Lower leg skin (tissue), 4 donors: ENCODE results near the gene GPRASP3. TPM values are rescaled to one million over a fixed set of nuclear protein-coding genes. Genes with fewer than 3 reads are reported as not detected.
"Not testable (repeated sequence)": the region's sequence is repeated elsewhere in the genome, so short reads cannot be mapped to it uniquely, and the experiment has no call there.

ENCODE experiments used
- DNase-seq, 2 donors: peaks; one replicate each; pipeline ENCODE4 v3.0.0-alpha.2; 2019; ENCODE audit warnings: low spot score in 2 of 2
- H3K4me3 ChIP-seq: fragments of 200-600 bp; sonication (generic); 2 replicates; pipeline ENCODE4 v1.5.1; 2017; ENCODE audit warnings: mild to moderate bottlenecking, low read depth; ENCODE audit not compliant: poor library complexity, severe bottlenecking
- CTCF ChIP-seq, 3 donors: fragments of 450-650 bp; IDR thresholded peaks; one replicate each; pipeline ENCODE4 v1.5.1; 2016; ENCODE audit warnings: antibody characterized with exemption in 3 of 3, mild to moderate bottlenecking in 3 of 3, moderate library complexity in 2 of 3
- POLR2A ChIP-seq, 2 donors: fragments of 450-650 bp; IDR thresholded peaks; one replicate each; pipeline ENCODE4 v1.6.1; 2016 to 2017; ENCODE audit warnings: antibody characterized with exemption in 2 of 2, mild to moderate bottlenecking in 1 of 2, moderate library complexity in 1 of 2
- WGBS, 2 donors: methylation state at CpG; one replicate each; pipeline ENCODE4 v1.1.5; 2018; 5-methylcytosine and 5-hydroxymethylcytosine counted together
- intact Hi-C: fragments of 100-400 bp; cut with DNase I; formaldehyde crosslinking; loops from one replicate; pipeline ENCODE4 v1.15.0; 2023; ENCODE audit warnings: low total_unique reads
- total RNA-seq, 4 donors: library from RNA; depleted of rRNA; stranded (reverse); fragments of >200 nt; gene quantifications; one replicate each; pipeline ENCODE4 v1.1.0, GENCODE V29; 2016

The GPRASP3 gene, protein sequence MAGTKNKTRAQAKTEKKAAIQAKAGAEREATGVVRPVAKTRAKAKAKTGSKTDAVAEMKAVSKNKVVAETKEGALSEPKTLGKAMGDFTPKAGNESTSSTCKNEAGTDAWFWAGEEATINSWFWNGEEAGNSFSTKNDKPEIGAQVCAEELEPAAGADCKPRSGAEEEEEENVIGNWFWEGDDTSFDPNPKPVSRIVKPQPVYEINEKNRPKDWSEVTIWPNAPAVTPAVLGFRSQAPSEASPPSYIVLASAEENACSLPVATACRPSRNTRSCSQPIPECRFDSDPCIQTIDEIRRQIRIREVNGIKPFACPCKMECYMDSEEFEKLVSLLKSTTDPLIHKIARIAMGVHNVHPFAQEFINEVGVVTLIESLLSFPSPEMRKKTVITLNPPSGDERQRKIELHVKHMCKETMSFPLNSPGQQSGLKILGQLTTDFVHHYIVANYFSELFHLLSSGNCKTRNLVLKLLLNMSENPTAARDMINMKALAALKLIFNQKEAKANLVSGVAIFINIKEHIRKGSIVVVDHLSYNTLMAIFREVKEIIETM
- 1 to 10 TPM; 2.6 to 3.8 (median 3.1) TPM for total RNA-seq

DNA sequence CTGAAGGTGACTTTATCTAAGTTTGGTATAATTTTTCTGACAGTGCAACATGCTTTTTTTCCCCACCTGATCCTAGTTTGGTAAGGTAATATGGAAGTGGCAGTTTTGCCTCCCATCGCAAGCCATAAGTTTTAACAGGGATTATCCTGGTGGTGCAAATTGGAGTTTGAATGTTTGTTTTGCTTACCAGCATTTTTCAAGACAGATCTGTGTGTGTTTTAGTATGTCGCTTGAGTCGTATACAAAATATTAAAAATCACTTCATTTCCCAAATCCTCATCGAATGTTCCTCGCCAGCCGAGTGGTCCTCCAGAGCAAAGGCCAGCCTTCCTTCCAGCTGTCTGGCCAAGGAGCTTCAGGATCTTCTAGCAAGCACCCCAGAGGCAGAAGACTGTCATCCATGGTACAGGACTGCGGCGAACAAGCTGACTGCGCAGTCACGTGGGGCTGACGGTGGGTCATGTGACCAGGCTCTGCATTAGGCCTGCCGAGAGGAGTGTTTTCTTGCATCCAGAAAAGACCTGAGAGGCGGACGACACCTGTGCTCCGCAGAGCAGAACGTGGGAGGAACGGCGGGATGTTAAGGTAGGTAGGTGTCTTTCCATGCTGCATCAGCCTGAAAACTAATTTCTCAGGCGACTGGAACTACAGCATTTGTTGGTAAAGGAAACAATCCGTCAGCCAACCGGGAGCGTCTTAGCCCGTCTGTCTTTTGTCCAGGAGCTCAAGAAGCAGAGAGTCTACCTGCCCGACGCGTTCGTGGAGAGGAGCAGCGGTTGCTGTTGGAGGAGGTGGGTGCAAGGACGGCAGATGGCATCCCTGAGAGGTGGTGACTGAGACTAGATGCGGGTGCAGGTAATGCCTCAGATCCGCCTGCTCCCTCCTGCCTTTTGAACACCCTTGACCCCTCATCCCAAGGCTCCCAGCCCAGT lies at the start of gene GPRASP3:
TSS of gene GPRASP3 (plus strand) at position 507 of the 932 bp plus-strand sequence. CDS start 28,253 bp downstream, outside the sequence.
- no peak within 1 kb of the TSS for H3K4me3 ChIP-seq
- 7 to 30% methylated on average over 19 to 31 of the region's 31 CpGs for WGBS, 2 donors
- intact Hi-C loops: no loop called here
- TF ChIP-seq CTCF (IDR thresholded peaks at IDR 0.05) (no peak), POLR2A (IDR thresholded peaks at IDR 0.05) (no peak)
- DNase-seq: peak; percentile 70 to 91

- intact Hi-C loops: no loop called here
- TF ChIP-seq POLR2A (IDR thresholded peaks at IDR 0.05) (no peak), CTCF (IDR thresholded peaks at IDR 0.05) (no peak)
- H3K4me3 ChIP-seq: no peak overlapping the region
- DNase-seq: no peak
- WGBS, 2 donors: 36 to 50% methylated on average over 3 of the region's 3 CpGs
Observed at GRCh38 chrX:102672856-102673255, 47.7 kb upstream of the GPRASP3 start.

GRCh38 chrX:102677479-102677878 lies 43.1 kb upstream of the GPRASP3 start:
- H3K4me3 ChIP-seq, DNase-seq, intact Hi-C loops: not testable (repeated sequence)
- 83 to 100% methylated on average over 1 of the region's 1 CpG for WGBS, 2 donors

GRCh38 chrX:102684772-102685520 lies 35.6 kb upstream of the GPRASP3 start:
- H3K4me3 ChIP-seq: no peak overlapping the region
- intact Hi-C loops: no loop called here
- TF ChIP-seq POLR2A (IDR thresholded peaks at IDR 0.05) (no peak), CTCF (IDR thresholded peaks at IDR 0.05) (no peak)
- DNase-seq: no peak
- 32 to 50% methylated on average over 2 of the region's 2 CpGs for WGBS, 2 donors

GRCh38 chrX:102694749-102695148 lies 25.8 kb upstream of the GPRASP3 start:
- no peak for DNase-seq
- 85 to 98% methylated on average over 3 of the region's 3 CpGs for WGBS, 2 donors
- intact Hi-C loops: no loop called here
- H3K4me3 ChIP-seq: no peak overlapping the region
- TF ChIP-seq CTCF (IDR thresholded peaks at IDR 0.05) (no peak), POLR2A (IDR thresholded peaks at IDR 0.05) (no peak)
